ENCODE data around the gene CHAT. TPM values are rescaled to one million over a fixed set of nuclear protein-coding genes. Genes with fewer than 3 reads are reported as not detected.

CHAT gene
- total RNA-seq, 2 donors from 2014 or later = 0.26 TPM; not detected in 1

GRCh38 chr10:49571388-49571787 is 42.4 kb upstream of the CHAT start:
- ATAC-seq (no peak), DNase-seq (no peak)
- H3K27me3 ChIP-seq = no peaks in the 10 kb centered on the region
- no peak for TF ChIP-seq POLR2A (IDR thresholded peaks at IDR 0.05)
- TF ChIP-seq CTCF (IDR thresholded peaks at IDR 0.05) = no peak
- H3K9me3 ChIP-seq = no peaks in the 10 kb centered on the region
- no peak overlapping the region for H3K27ac ChIP-seq
- no peaks in the 10 kb centered on the region for H3K4me1 ChIP-seq
- intact Hi-C loops (cut with DNase I) = no loop called here
- 25 to 26% methylated on average over 2 of the region's 2 CpGs for WGBS, 2 donors
- no peaks in the 10 kb centered on the region for H3K36me3 ChIP-seq (replicated peaks in 1 of 2; ENCODE audit: insufficient read depth in 1 of 2, low read depth in 2 of 2)
- H3K4me3 ChIP-seq = no peak overlapping the region

- intact Hi-C loops (cut with DNase I) = no loop called here
- Histone ChIP-seq H3K9me3 (no peaks in the 10 kb centered on the region), H3K36me3 (replicated peaks in 1 of 2; ENCODE audit: insufficient read depth in 1 of 2, low read depth in 2 of 2) (no peaks in the 10 kb centered on the region), H3K4me3 (no peak overlapping the region), H3K4me1 (no peaks in the 10 kb centered on the region), H3K27me3 (no peaks in the 10 kb centered on the region), H3K27ac (no peak overlapping the region)
- DNase-seq (no peak), ATAC-seq (no peak)
- 64 to 67% methylated on average over 6 to 9 of the region's 9 CpGs for WGBS, 2 donors
- no peak for TF ChIP-seq POLR2A (IDR thresholded peaks at IDR 0.05)
- no peak for TF ChIP-seq CTCF (IDR thresholded peaks at IDR 0.05)
Measured at GRCh38 chr10:49572594-49573114, 41.2 kb upstream of the CHAT start.

- no peak for DNase-seq
- no peak overlapping the region for H3K27ac ChIP-seq
- no peaks in the 10 kb centered on the region for H3K4me1 ChIP-seq
- ATAC-seq = no peak
- 70 to 73% methylated on average over 11 of the region's 11 CpGs for WGBS, 2 donors
- no peak overlapping the region for H3K4me3 ChIP-seq
- TF ChIP-seq POLR2A (IDR thresholded peaks at IDR 0.05) = no peak
- TF ChIP-seq CTCF (IDR thresholded peaks at IDR 0.05) = no peak
- H3K36me3 ChIP-seq (replicated peaks in 1 of 2; ENCODE audit: insufficient read depth in 1 of 2, low read depth in 2 of 2) = no peaks in the 10 kb centered on the region
- intact Hi-C loops (cut with DNase I) = no loop called here
- no peaks in the 10 kb centered on the region for H3K27me3 ChIP-seq
- H3K9me3 ChIP-seq = no peaks in the 10 kb centered on the region
Measured at GRCh38 chr10:49575489-49576072, 38.3 kb upstream of the CHAT start.

GRCh38 chr10:49577182-49577925 is 36.5 kb upstream of the CHAT start:
- intact Hi-C loops (cut with DNase I) = no loop called here
- TF ChIP-seq POLR2A (IDR thresholded peaks at IDR 0.05) (no peak), CTCF (IDR thresholded peaks at IDR 0.05) (no peak)
- no peaks in the 10 kb centered on the region for H3K27me3 ChIP-seq
- H3K9me3 ChIP-seq = no peaks in the 10 kb centered on the region
- H3K36me3 ChIP-seq (replicated peaks in 1 of 2; ENCODE audit: insufficient read depth in 1 of 2, low read depth in 2 of 2) = no peaks in the 10 kb centered on the region
- no peak for ATAC-seq
- no peak for DNase-seq
- WGBS, 2 donors = 54 to 62% methylated on average over 2 of the region's 2 CpGs
- no peak overlapping the region for H3K27ac ChIP-seq
- no peak overlapping the region for H3K4me3 ChIP-seq
- H3K4me1 ChIP-seq = no peaks in the 10 kb centered on the region

All from body of pancreas (tissue), 4 donors.